Stimulated activated naive B cell treated with anti-CD40 and anti-IgM and Interleukin-4, amounts not matched to agents 10 μg/mL and 1 μg/mL and 100 μg/mL, for 72 hours (primary cell): ENCODE data around the gene CHAF1A.
A peak's percentile ranks its signal among the peaks of the same experiment; 100 is the strongest.

Experiments
- ATAC-seq, 2 donors: fragments of 150-1000 bp; cut with Tn5 transposase; replicated peaks; 2 replicates each; pipeline ENCODE4 v1.10.0; 2021; ENCODE audit warnings: moderate library complexity in 1 of 2
- DNase-seq: peaks from one replicate; pipeline ENCODE4 v3.0.0; 2021
- H3K27ac Mint-ChIP-seq: one replicate; pipeline ENCODE4 v1.8.0; 2022; ENCODE audit warnings: mild to moderate bottlenecking, mixed read lengths
- H3K27me3 Mint-ChIP-seq, 2 donors: one replicate each; pipeline ENCODE4 v1.8.0; 2022; ENCODE audit warnings: mixed read lengths in 2 of 2
- H3K36me3 Mint-ChIP-seq, 2 donors: one replicate each; pipeline ENCODE4 v1.8.0; 2022; ENCODE audit warnings: mixed read lengths in 2 of 2, mild to moderate bottlenecking in 1 of 2
- H3K4me1 Mint-ChIP-seq, 2 donors: one replicate each; pipeline ENCODE4 v1.8.0; 2022; ENCODE audit warnings: mixed read lengths in 2 of 2, mild to moderate bottlenecking in 1 of 2
- H3K4me3 Mint-ChIP-seq, 2 donors: one replicate each; pipeline ENCODE4 v1.8.0; 2022; ENCODE audit warnings: mild to moderate bottlenecking in 2 of 2, mixed read lengths in 2 of 2, moderate library complexity in 1 of 2
- H3K9me3 Mint-ChIP-seq, 2 donors: one replicate each; pipeline ENCODE4 v1.8.0; 2022; ENCODE audit warnings: mixed read lengths in 2 of 2, mild to moderate bottlenecking in 1 of 2

The CHAF1A gene

GRCh38 chr19:4425537-4425936, 23.1 kb downstream of the CHAF1A start:
- Mint-ChIP-seq H3K27ac (no peak overlapping the region), H3K27me3 (no peaks in the 10 kb centered on the region), H3K4me1 (peaks cover 2 to 6% of the 10 kb centered on the region in 2 donors), H3K4me3 (no peak overlapping the region), H3K36me3 (peaks cover 39 to 47% of the 10 kb centered on the region in 2 donors), H3K9me3 (no peaks in the 10 kb centered on the region)
- no peak for DNase-seq
- no peak for ATAC-seq

GRCh38 chr19:4428326-4428975, 26.0 kb downstream of the CHAF1A start:
- H3K27ac Mint-ChIP-seq = no peak overlapping the region
- H3K9me3 Mint-ChIP-seq = no peaks in the 10 kb centered on the region
- DNase-seq (no peak), ATAC-seq (no peak)
- peaks cover 18 to 32% of the 10 kb centered on the region in 2 donors for H3K4me1 Mint-ChIP-seq
- peaks cover 50 to 54% of the 10 kb centered on the region in 2 donors for H3K36me3 Mint-ChIP-seq
- no peak overlapping the region for H3K4me3 Mint-ChIP-seq
- no peaks in the 10 kb centered on the region for H3K27me3 Mint-ChIP-seq

- Mint-ChIP-seq H3K36me3 (peaks cover 47 to 49% of the 10 kb centered on the region in 2 donors), H3K4me3 (no peak overlapping the region), H3K27me3 (no peaks in the 10 kb centered on the region), H3K27ac (peak overlapping the region; percentile 47), H3K9me3 (no peaks in the 10 kb centered on the region), H3K4me1 (peaks cover 18 to 32% of the 10 kb centered on the region in 2 donors)
- DNase-seq (no peak), ATAC-seq (no peak)
These were observed 26.8 kb downstream of the CHAF1A start for GRCh38 chr19:4429256-4429655.

GRCh38 chr19:4429771-4430171, 27.3 kb downstream of the CHAF1A start:
- no peak for DNase-seq
- no peak for ATAC-seq
- no peaks in the 10 kb centered on the region for H3K9me3 Mint-ChIP-seq
- H3K36me3 Mint-ChIP-seq = peaks cover 52 to 55% of the 10 kb centered on the region in 2 donors
- H3K27me3 Mint-ChIP-seq = no peaks in the 10 kb centered on the region
- peaks cover 21 to 32% of the 10 kb centered on the region in 2 donors for H3K4me1 Mint-ChIP-seq
- no peak overlapping the region for H3K4me3 Mint-ChIP-seq
- peak overlapping the region; percentile 25 for H3K27ac Mint-ChIP-seq

GRCh38 chr19:4430760-4431159, 28.3 kb downstream of the CHAF1A start:
- Mint-ChIP-seq H3K9me3 (no peaks in the 10 kb centered on the region), H3K36me3 (peaks cover 52 to 58% of the 10 kb centered on the region in 2 donors), H3K27ac (peak overlapping the region; percentile 85), H3K27me3 (no peaks in the 10 kb centered on the region), H3K4me1 (peaks cover 21 to 32% of the 10 kb centered on the region in 2 donors), H3K4me3 (no peak overlapping the region)
- DNase-seq (no peak), ATAC-seq (peak; percentile 57 to 66)

GRCh38 chr19:4431296-4431695, 28.9 kb downstream of the CHAF1A start:
- no peak for DNase-seq
- Mint-ChIP-seq H3K27me3 (no peaks in the 10 kb centered on the region), H3K4me1 (peaks cover 21 to 32% of the 10 kb centered on the region in 2 donors), H3K27ac (peak overlapping the region; percentile 96), H3K4me3 (peak overlapping the region in 1 of 2 donors; percentile 76), H3K36me3 (peaks cover 48 to 54% of the 10 kb centered on the region in 2 donors), H3K9me3 (no peaks in the 10 kb centered on the region)
- ATAC-seq = peak; percentile 28 to 31

GRCh38 chr19:4431808-4432674, 29.6 kb downstream of the CHAF1A start:
- Mint-ChIP-seq H3K36me3 (peaks cover 51 to 56% of the 10 kb centered on the region in 2 donors), H3K4me3 (peak overlapping the region; percentile 57 to 76), H3K27ac (peak overlapping the region; percentile 96)

GRCh38 chr19:4432918-4433506, 30.6 kb downstream of the CHAF1A start:
- H3K27me3 Mint-ChIP-seq = no peaks in the 10 kb centered on the region
- H3K36me3 Mint-ChIP-seq = peaks cover 54 to 58% of the 10 kb centered on the region in 2 donors
- no peak for DNase-seq
- no peak overlapping the region for H3K27ac Mint-ChIP-seq
- no peak for ATAC-seq
- H3K4me1 Mint-ChIP-seq = peaks cover 21 to 32% of the 10 kb centered on the region in 2 donors
- no peaks in the 10 kb centered on the region for H3K9me3 Mint-ChIP-seq
- no peak overlapping the region for H3K4me3 Mint-ChIP-seq

More at GRCh38 chr19:4431808-4432674, 29.6 kb downstream of the CHAF1A start:
- ATAC-seq (peak; percentile 75 to 84), DNase-seq (peak; percentile 40)
- Mint-ChIP-seq H3K4me1 (peaks cover 21 to 32% of the 10 kb centered on the region in 2 donors), H3K9me3 (no peaks in the 10 kb centered on the region), H3K27me3 (no peaks in the 10 kb centered on the region)

- Mint-ChIP-seq H3K4me1 (peaks cover 21 to 32% of the 10 kb centered on the region in 2 donors), H3K27ac (peak overlapping the region; percentile 88), H3K4me3 (no peak overlapping the region), H3K9me3 (no peaks in the 10 kb centered on the region), H3K36me3 (peaks cover 48 to 55% of the 10 kb centered on the region in 2 donors), H3K27me3 (no peaks in the 10 kb centered on the region)
- ATAC-seq = no peak
- no peak for DNase-seq
These were observed 32.0 kb downstream of the CHAF1A start for GRCh38 chr19:4434391-4434790.

GRCh38 chr19:4436231-4436630, 33.8 kb downstream of the CHAF1A start:
- Mint-ChIP-seq H3K36me3 (peaks cover 42 to 52% of the 10 kb centered on the region in 2 donors), H3K4me3 (no peak overlapping the region), H3K27ac (no peak overlapping the region), H3K9me3 (no peaks in the 10 kb centered on the region), H3K27me3 (no peaks in the 10 kb centered on the region), H3K4me1 (peaks cover 15 to 19% of the 10 kb centered on the region in 2 donors)
- no peak for DNase-seq
- ATAC-seq = no peak

- H3K4me3 Mint-ChIP-seq = no peak overlapping the region
- H3K27ac Mint-ChIP-seq = no peak overlapping the region
- peaks cover 9 to 13% of the 10 kb centered on the region in 2 donors for H3K4me1 Mint-ChIP-seq
- no peak for ATAC-seq
- peaks cover 34 to 43% of the 10 kb centered on the region in 2 donors for H3K36me3 Mint-ChIP-seq
- DNase-seq = no peak
- H3K27me3 Mint-ChIP-seq = no peaks in the 10 kb centered on the region
- H3K9me3 Mint-ChIP-seq = no peaks in the 10 kb centered on the region
These were observed 34.7 kb downstream of the CHAF1A start for GRCh38 chr19:4437103-4437502.

- ATAC-seq (no peak), DNase-seq (no peak)
- Mint-ChIP-seq H3K4me1 (peaks cover 10 to 16% of the 10 kb centered on the region in 2 donors), H3K4me3 (no peak overlapping the region), H3K27ac (no peak overlapping the region), H3K36me3 (peaks cover 30 to 41% of the 10 kb centered on the region in 2 donors), H3K27me3 (no peaks in the 10 kb centered on the region), H3K9me3 (no peaks in the 10 kb centered on the region)
These were observed 36.8 kb downstream of the CHAF1A start for GRCh38 chr19:4439243-4439642.

- H3K27me3 Mint-ChIP-seq = no peaks in the 10 kb centered on the region
- peak overlapping the region; percentile 31 to 47 for H3K4me3 Mint-ChIP-seq
- ATAC-seq = peak; percentile 54 to 56
- H3K9me3 Mint-ChIP-seq = no peaks in the 10 kb centered on the region
- peaks cover 7 to 16% of the 10 kb centered on the region in 2 donors for H3K4me1 Mint-ChIP-seq
- DNase-seq = no peak
- peak overlapping the region; percentile 68 for H3K27ac Mint-ChIP-seq
- H3K36me3 Mint-ChIP-seq = peaks cover 33 to 38% of the 10 kb centered on the region in 2 donors
These were observed 39.8 kb downstream of the CHAF1A start for GRCh38 chr19:4441994-4442818.

GRCh38 chr19:4442819-4443146, 40.3 kb downstream of the CHAF1A start:
- peaks cover 7 to 16% of the 10 kb centered on the region in 2 donors for H3K4me1 Mint-ChIP-seq
- ATAC-seq (no peak), DNase-seq (no peak)
- H3K9me3 Mint-ChIP-seq = no peaks in the 10 kb centered on the region
- H3K36me3 Mint-ChIP-seq = peaks cover 33 to 41% of the 10 kb centered on the region in 2 donors
- H3K4me3 Mint-ChIP-seq = no peak overlapping the region
- H3K27ac Mint-ChIP-seq = peak overlapping the region; percentile 42
- no peaks in the 10 kb centered on the region for H3K27me3 Mint-ChIP-seq
